KMS-11 (cell line): ENCODE results near the gene DAP.

Experiments
- H2AFZ ChIP-seq: fragments of 200-600 bp; sonication (generic); 2 replicates; pipeline ENCODE4 v1.6.1; 2016; ENCODE audit warnings: antibody characterized with exemption, mixed run types, low read depth
- H3K27ac ChIP-seq: fragments of 200-600 bp; sonication (generic); 2 replicates; pipeline ENCODE4 v1.6.1; 2016; ENCODE audit warnings: mild to moderate bottlenecking, mixed run types
- H3K27me3 ChIP-seq: fragments of 200-600 bp; sonication (generic); 2 replicates; pipeline ENCODE4 v1.6.1; 2017; ENCODE audit warnings: mild to moderate bottlenecking, low read depth, mixed run types, moderate library complexity; ENCODE audit not compliant: insufficient read depth
- H3K36me3 ChIP-seq: fragments of 200-600 bp; sonication (generic); 2 replicates; pipeline ENCODE4 v1.6.1; 2017; ENCODE audit warnings: mild to moderate bottlenecking, mixed run types; ENCODE audit not compliant: insufficient read depth
- H3K4me1 ChIP-seq: fragments of 200-600 bp; sonication (generic); 2 replicates; pipeline ENCODE4 v1.6.1; 2016; ENCODE audit warnings: mild to moderate bottlenecking, low read depth, mixed run types; ENCODE audit not compliant: poor library complexity, severe bottlenecking
- H3K4me2 ChIP-seq: fragments of 200-600 bp; sonication (generic); 2 replicates; pipeline ENCODE4 v1.7.0; 2016; ENCODE audit warnings: mild to moderate bottlenecking, mixed run types
- H3K4me3 ChIP-seq: fragments of 200-600 bp; sonication (generic); IDR thresholded peaks from 2 replicates; pipeline ENCODE4 v1.6.1; 2017; ENCODE audit warnings: low read depth, low read length, mixed read lengths; ENCODE audit not compliant: insufficient read depth
- H3K79me2 ChIP-seq: fragments of 200-600 bp; sonication (generic); 2 replicates; pipeline ENCODE4 v1.6.1; 2016; ENCODE audit warnings: low read depth, mixed run types; ENCODE audit not compliant: insufficient read depth
- H3K9ac ChIP-seq: fragments of 200-600 bp; sonication (generic); 2 replicates; pipeline ENCODE4 v1.6.1; 2016; ENCODE audit warnings: mild to moderate bottlenecking, mixed run types
- H4K20me1 ChIP-seq: fragments of 200-600 bp; sonication (generic); 2 replicates; pipeline ENCODE4 v1.6.1; 2016; ENCODE audit warnings: mild to moderate bottlenecking, mixed run types; ENCODE audit not compliant: insufficient read depth
- CTCF ChIP-seq: fragments of 200-600 bp; sonication (generic); conservative IDR thresholded peaks from 2 replicates; pipeline ENCODE4 v1.6.1; 2017; ENCODE audit warnings: low read depth, mild to moderate bottlenecking, antibody characterized with exemption, low read length, moderate library complexity, mixed read lengths

Gene DAP

GRCh38 chr5:10652151-10652550 is 108.9 kb downstream of the DAP start:
- no peaks in the 10 kb centered on the region for H3K36me3 ChIP-seq
- TF ChIP-seq CTCF, result no peak
- no peaks in the 10 kb centered on the region for H3K79me2 ChIP-seq
- H3K27me3 ChIP-seq, result no peaks in the 10 kb centered on the region
- H3K4me1 ChIP-seq, result no peaks in the 10 kb centered on the region
- no peak overlapping the region for H3K9ac ChIP-seq
- H3K4me2 ChIP-seq, result no peak overlapping the region
- no peak overlapping the region for H3K4me3 ChIP-seq
- H2AFZ ChIP-seq, result no peak overlapping the region
- H4K20me1 ChIP-seq, result no peaks in the 10 kb centered on the region
- H3K27ac ChIP-seq, result no peak overlapping the region

- no peaks in the 10 kb centered on the region for H4K20me1 ChIP-seq
- H3K4me1 ChIP-seq, result no peaks in the 10 kb centered on the region
- no peak overlapping the region for H3K4me2 ChIP-seq
- H3K4me3 ChIP-seq, result no peak overlapping the region
- no peaks in the 10 kb centered on the region for H3K79me2 ChIP-seq
- TF ChIP-seq CTCF, result no peak
- no peaks in the 10 kb centered on the region for H3K27me3 ChIP-seq
- H3K27ac ChIP-seq, result no peak overlapping the region
- H3K9ac ChIP-seq, result no peak overlapping the region
- no peaks in the 10 kb centered on the region for H3K36me3 ChIP-seq
- no peak overlapping the region for H2AFZ ChIP-seq
Measured at GRCh38 chr5:10649666-10650380, 111.2 kb downstream of the DAP start.

- no peak overlapping the region for H3K4me3 ChIP-seq
- no peak overlapping the region for H3K9ac ChIP-seq
- no peaks in the 10 kb centered on the region for H3K36me3 ChIP-seq
- no peaks in the 10 kb centered on the region for H4K20me1 ChIP-seq
- no peak overlapping the region for H2AFZ ChIP-seq
- no peaks in the 10 kb centered on the region for H3K27me3 ChIP-seq
- no peaks in the 10 kb centered on the region for H3K79me2 ChIP-seq
- no peak overlapping the region for H3K27ac ChIP-seq
- H3K4me1 ChIP-seq, result no peaks in the 10 kb centered on the region
- H3K4me2 ChIP-seq, result no peak overlapping the region
- no peak for TF ChIP-seq CTCF
Measured at GRCh38 chr5:10648806-10649665, 112.0 kb downstream of the DAP start.

GRCh38 chr5:10647640-10648039 is 113.4 kb downstream of the DAP start:
- Histone ChIP-seq H3K4me1 (no peaks in the 10 kb centered on the region), H3K36me3 (no peaks in the 10 kb centered on the region), H3K4me3 (no peak overlapping the region), H3K9ac (no peak overlapping the region), H3K27ac (no peak overlapping the region), H4K20me1 (no peaks in the 10 kb centered on the region), H3K4me2 (no peak overlapping the region), H3K79me2 (no peaks in the 10 kb centered on the region), H3K27me3 (no peaks in the 10 kb centered on the region), H2AFZ (no peak overlapping the region)
- TF ChIP-seq CTCF, result no peak
